Bronchial epithelial cell (primary cell): ENCODE measurements around the gene PTPRB. TPM values are rescaled to one million over a fixed set of nuclear protein-coding genes. Genes with fewer than 3 reads are reported as not detected.

Experiments used
- DNase-seq: peaks from one replicate; pipeline ENCODE4 v3.0.0-alpha.2; 2010; ENCODE audit warnings: low read depth
- FAIRE-seq: peaks from 2 replicates; lab custom pipeline; 2011; peaks lifted over from hg19 to GRCh38; lab: Jason Lieb, UNC
- H3K27me3 ChIP-seq: 2 replicates; pipeline ENCODE4 v1.5.1; 2011; ENCODE audit warnings: low read length; ENCODE audit not compliant: control insufficient read depth, insufficient read depth
- H3K36me3 ChIP-seq: 2 replicates; pipeline ENCODE4 v1.5.1; 2011; ENCODE audit warnings: low read length; ENCODE audit not compliant: control insufficient read depth, insufficient read depth
- H3K4me3 ChIP-seq: 2 replicates; pipeline ENCODE4 v1.5.1; 2011; ENCODE audit warnings: mild to moderate bottlenecking, low read depth, low read length, control low read depth
- CTCF ChIP-seq: IDR thresholded peaks from 2 replicates; pipeline ENCODE4 v1.5.1; 2011; ENCODE audit warnings: mild to moderate bottlenecking, moderate library complexity, low read length, control low read depth, inconsistent platforms; ENCODE audit not compliant: insufficient read depth, severe bottlenecking
- total RNA-seq: library from RNA; depleted of rRNA; stranded (reverse); fragments of >200 nt; gene quantifications from 2 replicates; pipeline ENCODE4 v1.2.1, GENCODE V29; 2014

The PTPRB gene
- total RNA-seq, 1 donor from 2014 or later = 0.53 TPM

GRCh38 chr12:70536650-70537049 is 100.6 kb downstream of the PTPRB start:
- DNase-seq (no peak), FAIRE-seq (no peak)
- no peak for TF ChIP-seq CTCF
- no peaks in the 10 kb centered on the region for H3K27me3 ChIP-seq
- H3K36me3 ChIP-seq = no peaks in the 10 kb centered on the region
- H3K4me3 ChIP-seq = no peak overlapping the region

- TF ChIP-seq CTCF = no peak
- Histone ChIP-seq H3K27me3 (no peaks in the 10 kb centered on the region), H3K36me3 (no peaks in the 10 kb centered on the region), H3K4me3 (no peak overlapping the region)
- DNase-seq (no peak), FAIRE-seq (no peak)
Observed at GRCh38 chr12:70535896-70536374, 101.3 kb downstream of the PTPRB start.

- no peak for TF ChIP-seq CTCF
- no peaks in the 10 kb centered on the region for H3K27me3 ChIP-seq
- H3K4me3 ChIP-seq = no peak overlapping the region
- no peak for FAIRE-seq
- no peaks in the 10 kb centered on the region for H3K36me3 ChIP-seq
- no peak for DNase-seq
Observed at GRCh38 chr12:70534466-70534865, 102.8 kb downstream of the PTPRB start.

- DNase-seq (no peak), FAIRE-seq (peak; percentile 32)
- no peaks in the 10 kb centered on the region for H3K36me3 ChIP-seq
- H3K4me3 ChIP-seq = no peak overlapping the region
- no peak for TF ChIP-seq CTCF
- H3K27me3 ChIP-seq = no peaks in the 10 kb centered on the region
Observed at GRCh38 chr12:70529647-70530046, 107.6 kb downstream of the PTPRB start.

- no peak for FAIRE-seq
- Histone ChIP-seq H3K27me3 (no peaks in the 10 kb centered on the region), H3K4me3 (no peak overlapping the region), H3K36me3 (no peaks in the 10 kb centered on the region)
- no peak for TF ChIP-seq CTCF
- DNase-seq = peak; percentile 71
Observed at GRCh38 chr12:70520847-70521246, 116.4 kb downstream of the PTPRB start.

- no peak overlapping the region for H3K4me3 ChIP-seq
- TF ChIP-seq CTCF = no peak
- H3K36me3 ChIP-seq = no peaks in the 10 kb centered on the region
- DNase-seq (no peak), FAIRE-seq (no peak)
- no peaks in the 10 kb centered on the region for H3K27me3 ChIP-seq
Observed at GRCh38 chr12:70513426-70513825, 123.8 kb downstream of the PTPRB start.
